Measurements from ENCODE around the gene BTBD2. TPM values are rescaled to one million over a fixed set of nuclear protein-coding genes. Genes with fewer than 3 reads are reported as not detected.

Gene BTBD2
- total and polyA plus RNA-seq, 7 donors: 30.1 to 68.4 (median 56.3) TPM

DNA sequence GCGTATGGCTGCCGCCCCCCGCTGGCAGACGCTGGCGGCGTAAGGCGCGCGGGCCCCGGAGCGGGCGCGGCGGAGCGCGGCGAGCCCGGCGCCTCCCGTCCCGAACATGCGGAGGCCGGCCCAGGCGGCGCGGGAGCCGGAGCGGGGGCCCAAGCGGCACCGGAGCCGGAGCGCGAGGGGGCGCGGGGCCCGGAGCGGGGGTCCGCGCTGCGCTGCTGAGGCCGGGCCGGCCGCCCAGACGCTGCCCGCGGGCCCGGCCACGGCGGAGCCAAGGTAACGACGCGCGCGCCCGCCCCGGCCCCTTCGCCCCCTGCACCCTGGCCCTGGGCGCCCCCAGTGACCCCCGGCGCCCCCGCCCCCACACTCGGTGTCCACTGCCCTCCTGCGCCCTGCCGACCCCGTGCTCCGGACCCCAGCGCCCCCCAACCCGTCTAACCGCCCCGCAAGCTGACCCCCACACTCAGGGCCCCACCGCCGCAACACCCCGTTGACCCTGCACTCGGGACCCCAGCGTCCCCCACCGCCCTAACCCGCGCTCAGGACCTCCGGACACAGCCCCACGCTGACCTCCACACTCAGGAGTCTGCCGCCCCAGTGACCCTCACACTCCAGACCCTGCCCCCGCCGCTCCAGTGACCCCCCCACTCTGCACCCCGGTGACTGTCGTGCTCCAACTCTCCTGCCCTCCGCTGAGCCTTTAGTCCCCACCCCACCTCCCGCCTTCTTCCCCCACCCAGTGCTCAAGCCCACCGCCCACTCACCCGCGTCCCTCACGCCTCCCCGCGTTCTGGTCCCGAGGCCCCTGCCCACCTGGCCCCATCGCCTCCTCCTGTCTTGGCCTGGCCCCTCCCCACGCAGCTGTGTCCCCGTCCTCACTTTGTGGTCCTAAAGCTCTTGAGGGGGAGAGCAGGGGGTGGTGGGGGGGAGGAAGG is 74.1 kb downstream of the BTBD2 start, which contains the start of gene CSNK1G2:
TSS of gene CSNK1G2 (plus strand) at position 27 of the 932 bp plus-strand sequence. CDS start 28,601 bp downstream, outside the sequence.
- peak in 1 of 4 donors; percentile 7 for ATAC-seq
- peak in 1 of 2 donors; percentile 39 for DNase-seq
- no peaks in the 10 kb centered on the region for H3K36me3 ChIP-seq (ENCODE audit: insufficient read depth in 1 of 2, low read depth in 1 of 2)
- 0 to 1% (median 0%) methylated on average over 32 to 97 of the region's 97 CpGs for WGBS, 3 donors
- TF ChIP-seq, protein P1, sequence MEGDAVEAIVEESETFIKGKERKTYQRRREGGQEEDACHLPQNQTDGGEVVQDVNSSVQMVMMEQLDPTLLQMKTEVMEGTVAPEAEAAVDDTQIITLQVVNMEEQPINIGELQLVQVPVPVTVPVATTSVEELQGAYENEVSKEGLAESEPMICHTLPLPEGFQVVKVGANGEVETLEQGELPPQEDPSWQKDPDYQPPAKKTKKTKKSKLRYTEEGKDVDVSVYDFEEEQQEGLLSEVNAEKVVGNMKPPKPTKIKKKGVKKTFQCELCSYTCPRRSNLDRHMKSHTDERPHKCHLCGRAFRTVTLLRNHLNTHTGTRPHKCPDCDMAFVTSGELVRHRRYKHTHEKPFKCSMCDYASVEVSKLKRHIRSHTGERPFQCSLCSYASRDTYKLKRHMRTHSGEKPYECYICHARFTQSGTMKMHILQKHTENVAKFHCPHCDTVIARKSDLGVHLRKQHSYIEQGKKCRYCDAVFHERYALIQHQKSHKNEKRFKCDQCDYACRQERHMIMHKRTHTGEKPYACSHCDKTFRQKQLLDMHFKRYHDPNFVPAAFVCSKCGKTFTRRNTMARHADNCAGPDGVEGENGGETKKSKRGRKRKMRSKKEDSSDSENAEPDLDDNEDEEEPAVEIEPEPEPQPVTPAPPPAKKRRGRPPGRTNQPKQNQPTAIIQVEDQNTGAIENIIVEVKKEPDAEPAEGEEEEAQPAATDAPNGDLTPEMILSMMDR (IDR thresholded peaks at IDR 0.05): peak; percentile 30
- no peaks in the 10 kb centered on the region for H3K27me3 ChIP-seq (ENCODE audit: insufficient read depth in 3 of 3, low read length in 2 of 3)
- H3K27ac ChIP-seq: peak within 1 kb of the TSS; percentile 95
- intact Hi-C loops (cut with DNase I): no loop called here
- H3K4me3 ChIP-seq: peak within 1 kb of the TSS; percentile 76
- peaks cover 15% of the 10 kb centered on the region for H3K4me1 ChIP-seq
- no peaks in the 10 kb centered on the region for H3K9me3 ChIP-seq

DNA sequence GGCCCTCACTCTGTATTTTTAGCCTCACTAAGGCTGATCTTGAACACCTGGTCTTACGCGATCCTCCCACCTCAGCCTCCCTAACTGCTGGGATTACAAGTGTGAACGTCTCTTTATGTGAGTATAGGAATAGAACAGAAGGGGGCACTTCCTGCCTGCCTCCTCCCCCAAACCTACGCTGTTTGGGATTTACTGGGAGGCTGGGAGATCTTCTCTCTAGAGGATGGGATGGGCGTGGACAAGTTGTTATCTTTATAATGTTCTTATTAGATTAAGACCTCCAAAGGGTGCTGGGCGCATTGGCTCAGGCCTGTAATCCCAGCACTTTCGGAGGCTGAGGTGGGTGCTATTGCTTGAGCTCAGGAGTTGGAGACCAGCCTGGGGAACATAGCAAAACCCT is 77.4 kb downstream of the BTBD2 start:
- intact Hi-C loops (cut with DNase I): no loop called here
- WGBS, 3 donors: 73 to 86% (median 83%) methylated on average over 7 of the region's 7 CpGs
- no peaks in the 10 kb centered on the region for H3K9me3 ChIP-seq
- no peaks in the 10 kb centered on the region for H3K36me3 ChIP-seq (ENCODE audit: insufficient read depth in 1 of 2, low read depth in 1 of 2)
- ATAC-seq: no peak
- peaks cover 18% of the 10 kb centered on the region for H3K4me1 ChIP-seq
- H3K27ac ChIP-seq: no peak overlapping the region
- no peak overlapping the region for H3K4me3 ChIP-seq
- DNase-seq: no peak
- no peaks in the 10 kb centered on the region for H3K27me3 ChIP-seq (ENCODE audit: insufficient read depth in 3 of 3, low read length in 2 of 3)
- TF ChIP-seq, protein P1 (IDR thresholded peaks at IDR 0.05): no peak

DNA sequence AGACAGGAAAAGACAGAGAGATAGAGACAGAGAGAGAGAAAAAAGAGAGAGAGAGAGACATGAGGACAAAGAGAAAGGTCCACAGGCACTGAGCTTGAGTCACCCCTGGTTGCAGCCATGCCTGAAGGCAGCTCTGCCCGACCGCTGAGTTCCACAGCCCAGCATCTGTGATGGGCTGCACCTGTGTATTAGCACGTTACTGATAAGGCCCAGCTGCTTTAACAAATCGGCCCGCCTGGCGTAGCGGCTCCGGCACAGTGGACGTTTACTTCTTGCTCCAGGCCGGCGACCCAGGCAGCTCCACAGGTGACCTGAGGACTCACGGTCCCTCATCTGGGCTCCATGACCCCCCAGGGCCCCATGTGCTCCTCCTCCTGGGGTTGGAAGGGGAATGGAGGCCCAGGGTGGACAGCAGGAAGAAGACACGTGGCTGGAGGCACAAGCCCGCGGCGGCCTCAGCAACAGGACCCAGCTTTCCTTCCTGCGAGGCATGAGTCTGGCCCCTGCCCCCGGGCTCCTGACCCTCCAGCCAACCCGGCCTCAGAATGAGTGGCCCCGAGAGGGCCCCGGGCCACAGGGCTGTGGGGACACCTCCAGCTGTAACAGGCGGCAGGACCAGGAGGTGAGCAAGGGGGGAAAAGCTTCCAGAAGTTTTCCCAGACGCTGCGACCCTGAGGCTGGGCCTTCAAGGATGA is 78.5 kb downstream of the BTBD2 start:
- Histone ChIP-seq H3K4me3 (no peak overlapping the region), H3K36me3 (ENCODE audit: insufficient read depth in 1 of 2, low read depth in 1 of 2) (no peaks in the 10 kb centered on the region), H3K27me3 (ENCODE audit: insufficient read depth in 3 of 3, low read length in 2 of 3) (no peaks in the 10 kb centered on the region), H3K27ac (no peak overlapping the region), H3K9me3 (no peaks in the 10 kb centered on the region), H3K4me1 (peaks cover 10% of the 10 kb centered on the region)
- ATAC-seq (no peak), DNase-seq (no peak)
- TF ChIP-seq, protein P1 (IDR thresholded peaks at IDR 0.05): no peak
- 84 to 91% (median 87%) methylated on average over 24 of the region's 24 CpGs for WGBS, 3 donors
- intact Hi-C loops (cut with DNase I): no loop called here

DNA sequence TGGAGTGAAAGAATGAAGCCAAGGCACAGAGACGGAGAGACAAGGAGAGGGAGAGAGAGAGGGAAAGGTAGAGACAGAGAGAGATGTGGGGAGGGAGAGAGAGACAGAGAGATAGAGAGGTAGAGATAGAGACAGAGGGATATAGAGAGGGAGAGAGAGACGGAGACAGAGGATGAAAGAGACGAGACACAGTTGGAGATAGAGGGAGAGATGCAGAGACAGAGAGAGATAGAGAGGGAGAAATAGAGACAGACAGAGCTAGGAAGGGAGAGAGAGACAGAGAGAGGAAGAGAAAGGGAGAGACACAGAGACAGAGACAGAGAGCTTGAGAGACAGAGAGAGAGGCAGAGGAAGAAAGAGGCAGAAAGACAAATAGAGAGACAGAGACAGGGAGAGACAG is 79.1 kb downstream of the BTBD2 start:
- no peak for DNase-seq
- TF ChIP-seq, protein P1 (IDR thresholded peaks at IDR 0.05): no peak
- ATAC-seq: no peak
- intact Hi-C loops (cut with DNase I): no loop called here
- Histone ChIP-seq H3K4me3 (no peak overlapping the region), H3K9me3 (no peaks in the 10 kb centered on the region), H3K27ac (peak overlapping the region; percentile 54), H3K36me3 (ENCODE audit: insufficient read depth in 1 of 2, low read depth in 1 of 2) (no peaks in the 10 kb centered on the region), H3K27me3 (ENCODE audit: insufficient read depth in 3 of 3, low read length in 2 of 3) (no peaks in the 10 kb centered on the region), H3K4me1 (peaks cover 10% of the 10 kb centered on the region)
- WGBS, 3 donors: 54 to 59% (median 57%) methylated on average over 3 of the region's 3 CpGs

Data from psoas muscle (tissue), 8 donors.